NB4 (cell line): Measurements from ENCODE around the gene SRGAP3.

Experiments used
- DNase-seq: peaks from one replicate; pipeline ENCODE4 v3.0.0; 2010; ENCODE audit warnings: low read depth
- H3K4me3 ChIP-seq: one replicate; pipeline ENCODE4 v1.5.1; 2011; ENCODE audit warnings: mild to moderate bottlenecking, low read depth, low read length, moderate library complexity
- CTCF ChIP-seq: IDR thresholded peaks from one replicate; pipeline ENCODE4 v1.5.1; 2012; ENCODE audit warnings: low read depth, low read length
- MAX ChIP-seq: IDR thresholded peaks from 2 replicates; pipeline ENCODE4 v1.6.1; 2011; ENCODE audit warnings: low read depth, low read length
- MYC ChIP-seq: IDR thresholded peaks from 2 replicates; pipeline ENCODE4 v1.6.1; 2011; ENCODE audit warnings: low read depth, low read length
- POLR2A ChIP-seq: IDR thresholded peaks from 2 replicates; pipeline ENCODE4 v1.6.1; 2011; ENCODE audit warnings: mild to moderate bottlenecking; ENCODE audit not compliant: insufficient read length; ENCODE audit errors: extremely low read depth

The SRGAP3 gene

GRCh38 chr3:9278498-9278897 lies 29.1 kb upstream of the SRGAP3 start:
- no peak overlapping the region for H3K4me3 ChIP-seq
- DNase-seq = no peak
- no peak for TF ChIP-seq POLR2A

GRCh38 chr3:9278085-9278484 lies 28.6 kb upstream of the SRGAP3 start:
- TF ChIP-seq CTCF (no peak), POLR2A (no peak), MAX (no peak), MYC (no peak)
- no peak overlapping the region for H3K4me3 ChIP-seq
- DNase-seq = no peak

- no peak for TF ChIP-seq MYC
- TF ChIP-seq POLR2A = no peak
- no peak for TF ChIP-seq CTCF
- TF ChIP-seq MAX = no peak
- H3K4me3 ChIP-seq = no peak overlapping the region
- no peak for DNase-seq
Measured at GRCh38 chr3:9276761-9277370, 27.4 kb upstream of the SRGAP3 start.

- no peak for DNase-seq
- no peak for TF ChIP-seq CTCF
- no peak for TF ChIP-seq MYC
- TF ChIP-seq POLR2A = no peak
- TF ChIP-seq MAX = no peak
- no peak overlapping the region for H3K4me3 ChIP-seq
Measured at GRCh38 chr3:9271903-9272302, 22.5 kb upstream of the SRGAP3 start.

- DNase-seq = no peak
- H3K4me3 ChIP-seq = no peak overlapping the region
- TF ChIP-seq MYC (no peak), POLR2A (no peak), CTCF (no peak), MAX (no peak)
Measured at GRCh38 chr3:9270704-9271103, 21.3 kb upstream of the SRGAP3 start.

GRCh38 chr3:9266716-9267115 lies 17.3 kb upstream of the SRGAP3 start:
- H3K4me3 ChIP-seq = no peak overlapping the region
- no peak for TF ChIP-seq CTCF
- TF ChIP-seq POLR2A = no peak
- TF ChIP-seq MAX = no peak
- no peak for TF ChIP-seq MYC
- no peak for DNase-seq
